GM18526 (cell line): Measurements from ENCODE around the gene DDAH1.

Source experiments
- POLR2A ChIP-seq: IDR thresholded peaks from 3 replicates; pipeline ENCODE4 v1.6.1; 2011; ENCODE audit not compliant: insufficient read length; ENCODE audit errors: extremely low read depth

DDAH1 gene

GRCh38 chr1:85388416-85388815 lies 76.5 kb downstream of the DDAH1 start:
- TF ChIP-seq POLR2A: no peak

GRCh38 chr1:85387781-85388180 lies 77.2 kb downstream of the DDAH1 start:
- TF ChIP-seq POLR2A: no peak

GRCh38 chr1:85386068-85386722 lies 78.8 kb downstream of the DDAH1 start:
- TF ChIP-seq POLR2A: no peak

- no peak for TF ChIP-seq POLR2A
Measured at GRCh38 chr1:85379203-85380136, 85.5 kb downstream of the DDAH1 start.

- no peak for TF ChIP-seq POLR2A
Measured at GRCh38 chr1:85378534-85378933, 86.4 kb downstream of the DDAH1 start.

GRCh38 chr1:85376356-85376755 lies 88.6 kb downstream of the DDAH1 start:
- no peak for TF ChIP-seq POLR2A

- TF ChIP-seq POLR2A: no peak
Measured at GRCh38 chr1:85375493-85375892, 89.5 kb downstream of the DDAH1 start.

- TF ChIP-seq POLR2A: no peak
Measured at GRCh38 chr1:85374160-85374559, 90.8 kb downstream of the DDAH1 start.

- no peak for TF ChIP-seq POLR2A
Measured at GRCh38 chr1:85373378-85373708, 91.6 kb downstream of the DDAH1 start.

- no peak for TF ChIP-seq POLR2A
Measured at GRCh38 chr1:85372683-85373377, 92.1 kb downstream of the DDAH1 start.

- TF ChIP-seq POLR2A: no peak
Measured at GRCh38 chr1:85371021-85371420, 93.9 kb downstream of the DDAH1 start.

- no peak for TF ChIP-seq POLR2A
Measured at GRCh38 chr1:85368073-85368770, 96.7 kb downstream of the DDAH1 start.

- TF ChIP-seq POLR2A: no peak
Measured at GRCh38 chr1:85366391-85367170, 98.4 kb downstream of the DDAH1 start.

GRCh38 chr1:85365851-85366250 lies 99.1 kb downstream of the DDAH1 start:
- no peak for TF ChIP-seq POLR2A
